HepG2 (cell line): Measurements from ENCODE around the gene PRKG1.

Experiments
- GABPA ChIP-seq, 2 experiments: IDR thresholded peaks; 2 replicates each; pipeline ENCODE4 v1.6.1; 2011 to 2016; ENCODE audit warnings: low read depth in 2 of 2, low read length in 1 of 2, missing biosample characterization in 1 of 2, missing genetic modification characterization in 1 of 2
- TP53 ChIP-seq: sonication (generic); formaldehyde crosslinking; conservative IDR thresholded peaks from 2 replicates; pipeline ENCODE4 v1.4.0; 2020; ENCODE audit warnings: missing genetic modification reagents
- YY1 ChIP-seq: IDR thresholded peaks from 2 replicates; pipeline ENCODE4 v1.6.1; 2011; ENCODE audit warnings: low read length, low read depth, moderate library complexity, mild to moderate bottlenecking; ENCODE audit not compliant: insufficient read depth, insufficient replicate concordance
- TF ChIP-seq, protein P1 (sequence below): sonication (generic); formaldehyde crosslinking; IDR thresholded peaks from 2 replicates; pipeline ENCODE4 v1.5.1; 2020; ENCODE audit warnings: missing genetic modification reagents, mild to moderate bottlenecking, borderline replicate concordance
- TF ChIP-seq, protein P2 (sequence below), 2 experiments: sonication (generic) in 1 of 2; formaldehyde crosslinking in 1 of 2; IDR thresholded peaks; 2 replicates each; pipeline versions ENCODE4 v1.5.1 to v1.6.1; 2011 to 2020; ENCODE audit warnings: borderline replicate concordance in 1 of 2, low read depth in 1 of 2, low read length in 1 of 2, mild to moderate bottlenecking in 1 of 2, missing genetic modification reagents in 1 of 2, moderate library complexity in 1 of 2
- TF ChIP-seq, protein P3 (sequence below): sonication (generic); formaldehyde crosslinking; IDR thresholded peaks from 2 replicates; pipeline ENCODE4 v1.5.0; 2020; ENCODE audit warnings: mild to moderate bottlenecking, missing genetic modification reagents

DNA sequence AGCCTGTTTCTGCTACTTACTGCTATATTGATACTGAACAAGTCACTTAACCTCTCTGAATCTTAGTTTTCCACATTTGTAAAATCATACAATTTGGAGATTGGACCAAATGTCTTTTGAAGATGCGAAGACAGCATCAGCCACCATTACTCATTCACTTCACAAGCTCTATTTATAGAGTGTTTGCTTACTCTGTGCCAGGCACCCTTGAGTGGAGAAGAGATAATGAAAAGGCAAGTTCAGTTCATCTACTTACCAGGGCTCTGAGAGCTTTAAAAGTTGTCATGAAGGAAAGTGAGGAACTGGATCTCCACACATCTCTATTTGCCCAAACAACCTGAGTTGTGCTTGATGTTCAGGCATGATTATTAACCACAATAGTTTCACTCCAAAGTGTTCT lies 347.6 kb downstream of the PRKG1 start:
- TF ChIP-seq, protein P1, sequence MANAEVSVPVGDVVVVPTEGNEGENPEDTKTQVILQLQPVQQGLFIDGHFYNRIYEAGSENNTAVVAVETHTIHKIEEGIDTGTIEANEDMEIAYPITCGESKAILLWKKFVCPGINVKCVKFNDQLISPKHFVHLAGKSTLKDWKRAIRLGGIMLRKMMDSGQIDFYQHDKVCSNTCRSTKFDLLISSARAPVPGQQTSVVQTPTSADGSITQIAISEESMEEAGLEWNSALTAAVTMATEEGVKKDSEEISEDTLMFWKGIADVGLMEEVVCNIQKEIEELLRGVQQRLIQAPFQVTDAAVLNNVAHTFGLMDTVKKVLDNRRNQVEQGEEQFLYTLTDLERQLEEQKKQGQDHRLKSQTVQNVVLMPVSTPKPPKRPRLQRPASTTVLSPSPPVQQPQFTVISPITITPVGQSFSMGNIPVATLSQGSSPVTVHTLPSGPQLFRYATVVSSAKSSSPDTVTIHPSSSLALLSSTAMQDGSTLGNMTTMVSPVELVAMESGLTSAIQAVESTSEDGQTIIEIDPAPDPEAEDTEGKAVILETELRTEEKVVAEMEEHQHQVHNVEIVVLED (CRISPR knock-in tag): no peak
- TF ChIP-seq, protein P2, sequence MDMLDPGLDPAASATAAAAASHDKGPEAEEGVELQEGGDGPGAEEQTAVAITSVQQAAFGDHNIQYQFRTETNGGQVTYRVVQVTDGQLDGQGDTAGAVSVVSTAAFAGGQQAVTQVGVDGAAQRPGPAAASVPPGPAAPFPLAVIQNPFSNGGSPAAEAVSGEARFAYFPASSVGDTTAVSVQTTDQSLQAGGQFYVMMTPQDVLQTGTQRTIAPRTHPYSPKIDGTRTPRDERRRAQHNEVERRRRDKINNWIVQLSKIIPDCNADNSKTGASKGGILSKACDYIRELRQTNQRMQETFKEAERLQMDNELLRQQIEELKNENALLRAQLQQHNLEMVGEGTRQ (IDR thresholded peaks at IDR 0.05; ENCODE audit: low read depth, low read length): no peak
- TF ChIP-seq, protein P2 (CRISPR knock-in tag; IDR thresholded peaks at IDR 0.05; ENCODE audit: borderline replicate concordance): no peak
- no peak for TF ChIP-seq YY1
- TF ChIP-seq, protein P3, sequence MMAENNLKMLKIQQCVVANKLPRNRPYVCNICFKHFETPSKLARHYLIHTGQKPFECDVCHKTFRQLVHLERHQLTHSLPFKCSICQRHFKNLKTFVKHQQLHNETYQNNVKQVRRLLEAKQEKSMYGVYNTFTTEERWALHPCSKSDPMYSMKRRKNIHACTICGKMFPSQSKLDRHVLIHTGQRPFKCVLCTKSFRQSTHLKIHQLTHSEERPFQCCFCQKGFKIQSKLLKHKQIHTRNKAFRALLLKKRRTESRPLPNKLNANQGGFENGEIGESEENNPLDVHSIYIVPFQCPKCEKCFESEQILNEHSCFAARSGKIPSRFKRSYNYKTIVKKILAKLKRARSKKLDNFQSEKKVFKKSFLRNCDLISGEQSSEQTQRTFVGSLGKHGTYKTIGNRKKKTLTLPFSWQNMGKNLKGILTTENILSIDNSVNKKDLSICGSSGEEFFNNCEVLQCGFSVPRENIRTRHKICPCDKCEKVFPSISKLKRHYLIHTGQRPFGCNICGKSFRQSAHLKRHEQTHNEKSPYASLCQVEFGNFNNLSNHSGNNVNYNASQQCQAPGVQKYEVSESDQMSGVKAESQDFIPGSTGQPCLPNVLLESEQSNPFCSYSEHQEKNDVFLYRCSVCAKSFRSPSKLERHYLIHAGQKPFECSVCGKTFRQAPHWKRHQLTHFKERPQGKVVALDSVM: no peak
- TF ChIP-seq GABPA (IDR thresholded peaks at IDR 0.05; ENCODE audit: low read depth, low read length): no peak
- TF ChIP-seq GABPA (CRISPR knock-in tag; IDR thresholded peaks at IDR 0.05; ENCODE audit: low read depth): no peak
- no peak for TF ChIP-seq TP53 (CRISPR knock-in tag)
